ENCODE results near the gene DDX1.
"Not testable (repeated sequence)": the region's sequence is repeated elsewhere in the genome, so short reads cannot be mapped to it uniquely, and the experiment has no call there.

The DDX1 gene

DNA sequence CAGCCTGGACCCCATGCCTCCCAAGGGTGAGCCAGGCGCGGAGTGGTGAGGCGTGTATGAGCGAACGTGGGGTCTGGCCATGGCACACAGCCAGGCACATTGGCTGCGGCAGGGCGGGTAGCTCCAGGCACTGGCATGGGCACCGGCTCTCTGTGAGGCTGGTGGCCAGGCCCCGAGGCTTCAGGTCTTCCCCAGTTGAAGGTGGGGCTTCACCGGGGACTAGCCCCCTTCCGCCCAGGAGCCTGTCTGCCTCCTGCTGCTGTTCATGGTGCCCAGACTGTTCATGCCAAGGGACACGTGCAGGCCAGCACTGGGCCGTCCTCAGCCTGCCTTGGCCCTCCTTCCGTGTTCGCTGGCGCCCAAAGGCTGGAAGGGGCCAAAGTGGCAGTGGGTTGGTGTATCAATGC lies 26.8 kb downstream of the DDX1 start:
- no peak overlapping the region for H3K4me3 ChIP-seq (replicated peaks in 1 of 2; ENCODE audit: low read depth in 2 of 2, low read length in 2 of 2)
- DNase-seq (ENCODE audit: low read depth in 2 of 2): no peak
- TF ChIP-seq, protein P1, sequence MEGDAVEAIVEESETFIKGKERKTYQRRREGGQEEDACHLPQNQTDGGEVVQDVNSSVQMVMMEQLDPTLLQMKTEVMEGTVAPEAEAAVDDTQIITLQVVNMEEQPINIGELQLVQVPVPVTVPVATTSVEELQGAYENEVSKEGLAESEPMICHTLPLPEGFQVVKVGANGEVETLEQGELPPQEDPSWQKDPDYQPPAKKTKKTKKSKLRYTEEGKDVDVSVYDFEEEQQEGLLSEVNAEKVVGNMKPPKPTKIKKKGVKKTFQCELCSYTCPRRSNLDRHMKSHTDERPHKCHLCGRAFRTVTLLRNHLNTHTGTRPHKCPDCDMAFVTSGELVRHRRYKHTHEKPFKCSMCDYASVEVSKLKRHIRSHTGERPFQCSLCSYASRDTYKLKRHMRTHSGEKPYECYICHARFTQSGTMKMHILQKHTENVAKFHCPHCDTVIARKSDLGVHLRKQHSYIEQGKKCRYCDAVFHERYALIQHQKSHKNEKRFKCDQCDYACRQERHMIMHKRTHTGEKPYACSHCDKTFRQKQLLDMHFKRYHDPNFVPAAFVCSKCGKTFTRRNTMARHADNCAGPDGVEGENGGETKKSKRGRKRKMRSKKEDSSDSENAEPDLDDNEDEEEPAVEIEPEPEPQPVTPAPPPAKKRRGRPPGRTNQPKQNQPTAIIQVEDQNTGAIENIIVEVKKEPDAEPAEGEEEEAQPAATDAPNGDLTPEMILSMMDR (IDR thresholded peaks at IDR 0.05; ENCODE audit: low read depth, low read length): no peak

DNA sequence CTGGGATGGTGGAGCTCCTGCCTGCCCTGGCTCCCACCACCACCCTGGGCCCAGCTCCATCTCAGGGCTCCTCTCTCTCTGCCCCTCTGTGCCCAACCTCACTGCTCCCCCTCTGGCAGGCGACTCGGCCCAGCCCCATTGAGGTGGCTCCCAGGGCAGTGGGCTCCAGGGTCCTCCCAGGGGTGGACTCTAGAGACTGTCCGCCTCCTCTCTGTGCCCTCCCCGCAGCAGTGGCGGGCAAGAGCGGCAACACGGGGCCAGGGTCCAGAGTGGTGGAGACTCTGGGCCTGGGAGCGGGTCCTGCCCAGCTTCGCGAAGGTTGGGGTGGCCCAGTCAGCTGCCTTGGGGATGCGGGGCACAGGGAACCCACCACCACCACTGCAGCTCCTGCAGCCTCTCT lies 27.4 kb downstream of the DDX1 start:
- DNase-seq (ENCODE audit: low read depth in 2 of 2): no peak
- TF ChIP-seq, protein P1 (IDR thresholded peaks at IDR 0.05; ENCODE audit: low read depth, low read length): no peak

DNA sequence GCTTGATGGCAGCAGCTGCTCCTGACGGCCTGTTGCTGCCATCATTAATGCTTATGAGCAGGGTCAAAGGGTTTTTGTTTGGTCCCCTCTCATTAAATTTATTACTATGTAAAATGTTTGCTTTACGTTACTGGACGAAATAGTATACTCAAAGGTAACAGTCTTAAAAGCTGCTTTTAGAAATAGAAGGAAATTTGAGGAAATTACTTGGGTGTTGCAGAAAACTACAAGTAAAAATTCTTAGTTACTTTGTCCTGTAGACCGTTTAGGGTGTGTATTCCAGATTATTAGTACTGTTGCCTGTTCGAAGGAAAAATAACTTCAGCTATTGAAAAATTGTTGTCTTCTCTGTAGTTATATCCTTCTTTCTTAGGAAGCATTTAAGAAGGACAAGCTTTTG lies 27.8 kb downstream of the DDX1 start:
- TF ChIP-seq, protein P1 (IDR thresholded peaks at IDR 0.05; ENCODE audit: low read depth, low read length): no peak
- DNase-seq (ENCODE audit: low read depth in 2 of 2): no peak
- no peak overlapping the region for H3K4me3 ChIP-seq (replicated peaks in 1 of 2; ENCODE audit: low read depth in 2 of 2, low read length in 2 of 2)

More for the DNA sequence above, 27.4 kb downstream of the DDX1 start:
- H3K4me3 ChIP-seq (replicated peaks in 1 of 2; ENCODE audit: low read depth in 2 of 2, low read length in 2 of 2): no peak overlapping the region

DNA sequence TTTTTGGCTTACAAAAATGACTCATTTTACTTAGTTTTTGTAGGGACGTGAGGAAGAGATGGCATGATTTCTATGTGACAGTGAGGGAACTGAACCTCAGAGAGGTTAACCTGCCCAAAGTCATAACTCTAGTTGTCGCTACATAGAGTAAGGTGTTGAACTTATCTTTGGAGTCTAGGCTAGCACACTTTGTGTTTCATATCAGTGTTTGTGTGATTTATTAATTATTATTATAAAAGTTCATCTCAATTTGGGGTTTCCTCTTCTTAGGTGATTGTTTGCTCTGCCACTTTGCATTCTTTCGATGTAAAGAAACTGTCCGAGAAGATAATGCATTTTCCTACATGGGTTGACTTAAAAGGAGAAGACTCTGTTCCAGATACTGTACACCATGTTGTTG lies 28.3 kb downstream of the DDX1 start:
- TF ChIP-seq, protein P1 (IDR thresholded peaks at IDR 0.05; ENCODE audit: low read depth, low read length): no peak
- no peak for DNase-seq (ENCODE audit: low read depth in 2 of 2)

DNA sequence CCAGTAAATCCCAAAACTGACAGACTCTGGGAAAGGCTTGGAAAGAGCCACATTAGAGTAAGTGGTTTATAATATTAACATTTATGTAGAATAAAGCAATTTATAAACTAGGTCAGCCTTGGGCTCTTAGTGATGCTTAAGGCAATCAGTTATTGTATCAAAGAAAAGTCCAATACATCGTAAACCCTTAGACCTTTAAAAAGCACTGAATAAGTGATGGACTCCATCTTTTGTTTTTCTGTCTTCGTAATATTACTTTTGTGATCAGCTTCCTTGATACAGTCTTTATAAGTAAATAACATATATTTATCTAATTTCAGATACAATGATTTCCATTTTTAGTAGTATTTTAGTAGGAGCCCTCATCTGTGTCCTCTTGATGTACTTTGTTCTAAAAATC lies 28.7 kb downstream of the DDX1 start:
- DNase-seq (ENCODE audit: low read depth in 2 of 2): no peak
- TF ChIP-seq, protein P1 (IDR thresholded peaks at IDR 0.05; ENCODE audit: low read depth, low read length): no peak

More for the DNA sequence above, 28.3 kb downstream of the DDX1 start:
- no peak overlapping the region for H3K4me3 ChIP-seq (replicated peaks in 1 of 2; ENCODE audit: low read depth in 2 of 2, low read length in 2 of 2)

DNA sequence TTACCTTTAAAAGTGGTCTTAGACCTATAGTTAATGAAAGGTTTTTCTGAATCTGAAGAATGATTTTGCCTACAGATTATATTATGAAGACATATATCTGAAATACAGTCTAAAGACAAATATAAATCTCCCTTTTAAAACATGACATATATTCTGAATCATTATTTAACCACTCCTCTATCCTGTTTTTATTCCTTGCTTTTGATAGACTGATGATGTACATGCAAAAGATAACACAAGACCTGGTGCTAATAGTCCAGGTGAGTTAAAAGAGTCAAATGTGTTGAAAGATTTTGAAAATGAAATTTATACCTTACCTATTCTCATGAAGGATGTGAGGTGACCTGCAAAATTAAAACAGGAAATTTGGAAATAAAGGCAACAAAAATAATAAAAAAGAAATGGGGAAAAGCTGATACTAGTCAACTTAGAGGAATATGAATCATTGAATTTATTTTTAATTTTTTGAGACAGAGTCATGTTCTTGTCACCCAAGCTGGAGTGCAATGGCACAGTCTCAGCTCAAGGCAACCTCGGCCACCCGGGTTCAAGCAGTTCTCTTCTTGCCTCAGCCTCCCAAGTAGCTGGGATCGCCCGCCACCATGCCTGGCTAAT lies 29.3 kb downstream of the DDX1 start:
- DNase-seq (ENCODE audit: low read depth in 2 of 2): no peak
- no peak overlapping the region for H3K4me3 ChIP-seq (replicated peaks in 1 of 2; ENCODE audit: low read depth in 2 of 2, low read length in 2 of 2)
- TF ChIP-seq, protein P1 (IDR thresholded peaks at IDR 0.05; ENCODE audit: low read depth, low read length): no peak

More for the DNA sequence above, 28.7 kb downstream of the DDX1 start:
- H3K4me3 ChIP-seq (replicated peaks in 1 of 2; ENCODE audit: low read depth in 2 of 2, low read length in 2 of 2): no peak overlapping the region

DNA sequence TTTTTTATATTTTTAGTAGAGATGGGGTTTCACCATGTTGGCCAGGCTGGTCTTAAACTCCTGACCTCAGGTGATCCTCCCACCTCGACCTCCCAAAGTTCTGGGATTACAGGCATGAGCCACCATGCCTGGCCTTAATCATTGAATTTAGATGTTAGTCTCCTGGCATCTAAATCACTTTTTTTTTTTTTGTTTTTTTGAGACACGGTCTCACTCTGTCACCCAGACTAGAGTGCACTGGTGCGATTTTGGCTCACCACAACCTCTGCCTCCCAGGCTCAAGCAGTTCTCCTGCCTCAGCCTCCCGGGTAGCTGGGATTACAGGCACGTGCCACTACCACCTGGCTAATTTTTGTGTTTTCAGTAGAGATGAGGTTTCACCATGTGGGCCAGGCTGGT lies 29.8 kb downstream of the DDX1 start:
- H3K4me3 ChIP-seq (replicated peaks in 1 of 2; ENCODE audit: low read depth in 2 of 2, low read length in 2 of 2); DNase-seq (ENCODE audit: low read depth in 2 of 2): not testable (repeated sequence)
